Epithelial cell of prostate (primary cell): ENCODE measurements around the gene ZNF701.
"Not testable (repeated sequence)": the region's sequence is repeated elsewhere in the genome, so short reads cannot be mapped to it uniquely, and the experiment has no call there.

Source experiments
- DNase-seq: peaks from one replicate; pipeline ENCODE4 v3.0.0-alpha.2; 2011; ENCODE audit warnings: low read depth, low spot score
- H3K27ac ChIP-seq: fragments of 450-650 bp; 2 replicates; pipeline ENCODE4 v1.5.1; 2017; ENCODE audit warnings: mild to moderate bottlenecking

ZNF701 gene

DNA sequence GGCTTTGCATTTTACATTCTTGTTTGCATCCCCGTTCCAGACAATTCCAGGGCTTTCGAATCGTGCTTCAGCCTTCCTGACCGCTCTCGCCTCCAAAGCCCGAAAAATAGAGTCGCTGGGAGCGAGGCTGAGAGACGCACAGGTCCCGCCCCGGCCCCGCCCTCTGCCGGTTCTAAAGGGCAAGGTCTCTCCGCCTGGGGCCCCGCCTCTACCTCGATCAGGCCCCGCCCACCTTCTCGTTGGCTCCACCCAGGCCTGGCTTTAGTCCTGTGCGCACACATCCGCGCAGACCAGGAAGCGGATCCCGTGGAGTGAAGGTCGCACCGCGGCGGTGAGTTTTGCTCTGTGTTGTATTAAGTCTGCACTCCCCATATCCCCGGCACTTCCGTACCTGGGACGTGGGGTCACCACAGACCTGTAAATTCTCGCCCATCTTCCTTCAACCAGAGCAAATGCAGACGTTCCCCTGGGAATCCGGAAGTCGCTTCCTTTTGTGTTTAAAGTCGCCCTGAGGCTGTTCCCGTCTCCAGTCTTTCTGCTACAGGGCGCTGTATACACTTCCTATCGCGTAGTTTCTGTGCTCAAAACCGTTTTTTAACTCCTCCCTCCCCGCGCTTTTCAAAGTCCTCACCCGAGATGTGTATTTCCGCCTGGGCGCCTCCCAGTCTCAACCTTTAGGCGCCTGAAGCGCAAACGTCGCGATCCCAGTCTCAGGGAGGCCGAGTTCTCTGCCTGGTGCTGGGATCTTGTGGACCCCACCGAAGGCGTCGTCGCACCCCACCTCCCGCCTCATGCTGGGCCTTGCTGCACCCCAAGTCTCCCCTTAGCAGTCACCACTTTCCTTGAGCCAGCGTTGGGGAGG is at the start of gene ZNF701:
ZNF701 (plus strand) TSS at position 288 of the 862 bp plus-strand sequence. CDS start 3,861 bp downstream, outside the sequence.
- peak; percentile 44 for DNase-seq
- peak within 1 kb of the TSS; percentile 84 for H3K27ac ChIP-seq

DNA sequence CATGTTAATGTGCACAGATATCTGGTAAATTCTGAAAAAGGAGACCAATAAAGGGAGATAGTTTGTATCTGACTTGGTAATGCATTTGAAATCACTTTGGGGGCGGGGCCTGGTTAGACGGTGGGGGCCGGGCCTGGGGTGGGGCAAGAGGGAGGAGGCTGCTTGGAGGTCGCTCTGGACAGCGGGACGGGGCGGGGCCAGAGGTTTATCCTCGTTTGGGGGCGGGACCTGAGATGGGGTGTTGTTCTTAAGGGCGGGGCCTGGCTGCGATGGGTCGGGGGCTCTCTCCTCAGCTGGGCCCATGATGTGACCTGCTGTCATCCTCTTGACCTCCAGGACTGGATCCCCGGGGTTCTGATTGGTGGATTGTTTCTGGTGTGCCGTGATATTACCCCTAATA is 47.5 kb upstream of the ZNF701 start:
- no peak for DNase-seq
- no peak overlapping the region for H3K27ac ChIP-seq

DNA sequence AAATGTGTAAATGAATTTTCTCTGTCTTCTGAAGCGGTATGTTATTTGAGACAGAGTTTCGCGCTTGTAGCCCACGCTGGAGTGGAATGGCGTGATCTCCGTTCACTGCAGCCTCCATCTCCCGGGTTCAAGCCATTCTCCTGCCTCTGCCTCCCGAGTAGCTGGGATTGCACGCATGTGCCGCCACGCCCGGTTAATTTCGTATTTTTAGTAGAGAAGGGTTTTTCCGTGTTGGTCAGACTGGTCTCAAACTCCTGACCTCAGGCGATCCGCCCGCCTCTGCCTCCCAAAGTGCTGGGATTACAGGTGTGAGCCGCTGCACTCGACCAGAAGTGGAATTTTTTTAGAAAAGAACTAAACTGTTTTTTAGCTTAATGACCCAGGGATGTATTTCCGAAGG is 46.0 kb upstream of the ZNF701 start:
- DNase-seq = no peak
- no peak overlapping the region for H3K27ac ChIP-seq

DNA sequence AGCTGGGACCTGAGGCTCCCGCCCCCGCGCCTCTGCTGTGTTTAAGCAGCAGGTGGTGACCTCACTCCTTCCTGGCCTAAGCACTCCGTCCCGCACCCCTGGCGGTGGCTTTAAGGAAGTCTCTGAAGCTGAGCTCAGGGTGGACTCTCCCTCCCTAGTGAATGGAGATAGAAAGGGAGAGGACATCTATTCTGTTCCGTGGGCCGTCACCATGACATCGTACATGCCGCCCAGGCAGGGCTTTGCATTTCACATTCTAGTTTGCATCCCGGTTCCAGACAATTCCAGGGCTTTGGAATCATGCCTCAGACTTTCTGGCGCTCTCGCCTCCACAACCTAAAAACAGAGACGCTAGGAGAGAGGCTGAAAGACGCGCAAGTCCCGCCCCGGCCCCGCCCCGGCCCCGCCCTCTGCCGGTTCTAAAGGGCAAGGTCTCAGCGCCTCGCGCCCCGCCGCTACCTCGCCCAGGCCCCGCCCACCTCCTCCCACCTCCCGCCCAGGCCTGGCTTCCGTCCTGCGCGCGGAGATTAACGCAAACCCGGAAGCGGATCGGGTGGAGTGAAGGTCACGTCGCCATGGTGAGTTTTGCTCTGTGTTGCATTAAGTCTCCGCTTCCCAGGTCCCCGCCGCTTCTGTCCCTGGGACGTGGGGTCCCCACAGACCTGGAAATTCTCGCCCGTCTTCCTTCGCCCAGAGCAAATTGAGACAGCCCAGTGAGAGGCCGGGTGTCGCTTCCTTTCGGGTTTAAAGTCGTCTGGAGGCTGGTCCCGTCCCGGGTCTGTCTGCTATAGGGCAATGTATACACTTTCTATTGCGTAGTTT is 42.7 kb upstream of the ZNF701 start, which contains the start of gene ZNF808:
ZNF808 (plus strand) TSS at position 535 of the 822 bp plus-strand sequence. CDS start 15,617 bp downstream, outside the sequence.
- peak within 1 kb of the TSS; percentile 76 for H3K27ac ChIP-seq
- peak; percentile 69 for DNase-seq

DNA sequence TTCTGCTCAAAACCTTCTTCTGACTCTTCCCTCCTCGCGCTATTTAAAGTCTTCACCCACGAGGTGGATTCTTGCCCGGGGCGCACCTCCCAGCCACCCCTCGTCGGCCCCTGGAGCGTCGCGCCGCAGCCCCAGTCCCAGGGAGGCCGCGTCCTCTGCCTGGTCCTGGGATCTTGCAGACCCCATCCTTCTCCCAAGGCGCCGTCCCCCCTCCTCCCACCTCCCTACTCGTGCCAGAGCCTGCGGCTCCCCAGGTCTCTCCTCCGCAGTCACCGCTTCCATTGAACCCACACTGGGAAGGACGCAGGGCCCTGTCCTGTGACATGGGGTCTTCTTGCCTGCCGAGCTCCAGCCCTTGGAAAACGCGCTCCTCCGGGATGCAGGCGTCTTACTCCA is 42.1 kb upstream of the ZNF701 start:
- no peak for DNase-seq
- H3K27ac ChIP-seq = peak overlapping the region; percentile 76

DNA sequence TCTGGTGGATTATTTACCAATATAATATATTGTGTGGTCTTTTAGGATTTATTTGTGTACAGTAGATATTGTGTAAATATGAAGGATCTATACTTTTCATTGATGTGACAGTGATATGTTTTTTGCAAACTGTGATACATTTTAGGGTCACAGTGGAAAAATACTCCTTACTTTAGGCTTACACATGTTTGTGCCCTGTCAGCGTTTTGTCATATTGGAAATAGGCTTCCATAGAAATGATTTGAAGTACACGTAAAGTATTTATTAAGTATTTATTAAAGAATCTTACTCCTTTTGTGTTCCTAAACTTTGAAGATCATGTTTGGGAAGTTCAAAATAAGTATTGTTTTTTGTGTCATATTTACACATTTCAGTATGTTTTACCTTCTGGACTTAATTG is 37.6 kb upstream of the ZNF701 start:
- no peak for DNase-seq
- no peak overlapping the region for H3K27ac ChIP-seq

DNA sequence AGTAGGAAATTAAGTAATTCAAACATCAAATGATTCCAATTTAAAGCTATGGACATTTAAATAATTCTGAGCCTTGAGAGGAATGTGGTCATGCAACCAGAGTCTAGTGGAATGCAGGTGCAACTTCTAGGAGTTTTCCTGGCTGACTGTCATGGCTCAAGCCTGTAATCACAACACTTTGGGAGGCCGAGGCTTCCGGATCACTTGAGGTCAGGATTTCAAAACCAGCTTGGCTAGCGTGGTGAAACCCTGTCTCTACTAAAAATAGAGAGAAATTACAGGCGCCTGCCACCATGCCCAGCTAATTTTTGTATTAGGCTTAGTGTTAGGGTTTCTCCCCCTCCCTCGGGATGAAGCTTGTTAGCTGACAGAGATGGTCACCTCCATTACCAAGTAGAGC is 36.2 kb upstream of the ZNF701 start:
- DNase-seq = no peak
- no peak overlapping the region for H3K27ac ChIP-seq

DNA sequence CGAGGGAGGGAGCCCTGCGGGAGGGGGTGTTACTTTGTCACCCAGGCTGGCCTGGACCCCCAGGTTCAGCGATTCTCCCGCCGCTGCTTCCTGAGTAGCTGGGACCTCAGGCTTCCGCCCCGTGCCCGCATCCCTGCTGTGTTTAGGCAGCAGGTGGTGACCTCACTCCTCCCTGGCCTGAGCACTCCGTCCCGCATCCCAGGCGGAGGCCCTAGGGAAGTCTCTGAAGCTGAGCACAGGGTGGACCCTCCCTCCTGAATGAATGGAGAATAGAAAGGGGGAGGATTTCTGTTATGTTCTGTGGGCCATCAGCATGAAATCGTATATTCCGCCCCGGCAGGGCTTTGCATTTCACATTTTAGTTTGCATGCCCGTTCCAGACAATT is 34.7 kb upstream of the ZNF701 start:
- H3K27ac ChIP-seq = peak overlapping the region; percentile 59
- not testable (repeated sequence) for DNase-seq

DNA sequence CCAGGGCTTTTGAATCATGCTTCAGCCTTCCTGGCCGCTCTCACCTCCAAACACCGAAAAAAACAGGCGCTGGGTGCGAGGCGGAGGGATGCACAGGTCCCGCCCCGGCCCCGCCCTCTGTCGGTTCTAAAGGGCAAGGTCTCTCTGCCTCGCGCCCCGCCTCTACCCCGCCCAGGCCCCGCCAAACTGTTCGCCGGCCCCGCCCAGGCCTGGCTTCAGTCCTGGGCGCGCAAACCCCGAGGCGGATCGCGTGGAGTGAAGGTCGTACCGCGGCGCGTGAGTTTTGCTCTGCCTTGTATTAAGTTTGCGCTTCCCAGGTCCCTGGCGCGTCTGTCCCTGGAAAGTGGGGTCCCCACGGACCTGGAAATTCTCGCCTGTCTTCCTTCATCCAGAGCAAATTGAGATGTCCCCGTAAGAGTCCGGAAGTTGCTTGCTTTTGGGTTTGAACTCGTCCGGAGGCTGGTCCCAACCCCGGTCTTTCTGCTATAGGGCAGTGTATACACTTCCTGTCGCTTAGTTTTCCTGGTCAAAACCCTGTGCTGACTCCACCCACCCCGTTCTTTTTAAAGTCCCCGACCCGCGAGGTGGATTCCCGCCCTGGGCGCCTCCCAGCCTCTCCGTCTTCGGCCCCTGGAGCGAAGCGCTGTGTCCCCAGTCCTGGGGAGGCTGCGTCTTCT is 34.2 kb upstream of the ZNF701 start:
- DNase-seq = no peak
- peak overlapping the region; percentile 59 for H3K27ac ChIP-seq

DNA sequence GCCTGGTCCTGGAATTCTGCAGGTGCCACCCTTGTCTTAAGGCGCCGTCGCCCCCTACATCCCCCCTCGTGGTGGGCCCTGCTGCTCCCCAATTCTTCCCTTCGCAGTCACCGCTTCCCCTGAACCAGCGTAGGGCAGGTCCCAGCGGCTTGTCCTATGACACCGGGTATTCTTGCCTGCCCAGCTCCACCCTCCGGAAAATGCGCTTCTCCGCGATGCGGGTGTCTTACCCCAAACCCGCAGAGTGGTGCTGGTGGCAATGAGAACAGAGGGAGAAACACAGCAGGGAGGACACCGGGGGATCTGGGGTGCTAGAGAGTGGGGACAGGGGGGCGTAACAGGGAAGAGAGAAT is 33.7 kb upstream of the ZNF701 start:
- peak overlapping the region; percentile 59 for H3K27ac ChIP-seq
- no peak for DNase-seq

DNA sequence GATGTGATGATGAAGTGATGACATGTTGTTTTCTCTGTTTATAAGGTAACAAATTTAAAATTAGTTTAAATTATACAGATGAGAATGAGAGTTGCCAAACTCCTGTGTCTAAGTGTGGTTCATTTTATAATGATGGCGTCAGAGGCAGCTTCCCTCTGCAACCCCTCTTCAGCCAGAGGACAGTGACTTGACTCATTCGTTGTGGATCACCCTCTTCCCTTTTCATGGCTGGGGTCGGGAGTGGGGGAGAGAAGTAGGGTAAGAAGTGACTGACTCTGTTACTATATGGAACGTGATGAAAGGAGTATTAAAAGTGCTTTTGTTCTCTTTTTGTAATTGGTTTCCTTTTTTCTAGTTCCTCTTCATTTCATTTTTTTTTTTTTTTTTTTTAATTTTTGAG is 31.3 kb upstream of the ZNF701 start:
- DNase-seq, H3K27ac ChIP-seq: not testable (repeated sequence)

DNA sequence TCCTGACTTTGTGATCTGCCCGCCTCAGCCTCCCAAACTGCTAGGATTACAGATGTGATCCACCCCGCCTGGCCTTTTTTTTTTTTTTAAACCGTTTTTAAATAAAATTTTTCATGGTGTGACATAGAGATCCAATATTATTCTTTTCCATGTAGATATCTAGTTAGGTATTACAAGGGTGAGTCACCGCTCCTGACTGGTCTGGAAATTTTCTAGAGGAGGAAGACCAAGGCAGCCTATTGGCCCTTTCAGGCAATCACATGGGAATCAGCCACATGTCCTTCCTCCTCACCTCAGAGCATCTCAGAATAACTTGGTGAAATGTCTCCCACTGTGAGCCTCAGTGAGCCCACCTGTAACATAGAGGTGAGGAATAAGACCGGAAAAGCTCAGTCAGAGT is 28.9 kb upstream of the ZNF701 start:
- not testable (repeated sequence) for H3K27ac ChIP-seq, DNase-seq

DNA sequence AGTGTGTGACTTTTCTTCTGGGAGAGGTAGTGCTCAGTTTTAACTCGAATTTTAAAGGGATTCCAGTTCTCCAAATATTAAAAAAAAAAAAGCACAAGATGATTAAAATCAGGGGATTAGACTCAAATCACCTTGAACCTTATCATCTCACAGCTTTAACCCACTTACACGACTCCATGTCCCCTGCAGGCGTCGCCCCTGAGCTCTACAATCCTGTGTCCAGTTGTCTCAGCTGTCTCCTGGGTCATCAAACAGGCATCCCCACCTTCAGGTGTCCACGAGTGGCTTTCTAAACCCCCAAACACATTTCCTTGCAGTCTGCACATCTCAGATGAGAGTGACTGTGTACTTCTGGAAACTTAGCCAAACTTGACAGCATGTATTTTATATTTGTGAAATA is 28.5 kb upstream of the ZNF701 start:
- no peak overlapping the region for H3K27ac ChIP-seq
- DNase-seq = no peak

DNA sequence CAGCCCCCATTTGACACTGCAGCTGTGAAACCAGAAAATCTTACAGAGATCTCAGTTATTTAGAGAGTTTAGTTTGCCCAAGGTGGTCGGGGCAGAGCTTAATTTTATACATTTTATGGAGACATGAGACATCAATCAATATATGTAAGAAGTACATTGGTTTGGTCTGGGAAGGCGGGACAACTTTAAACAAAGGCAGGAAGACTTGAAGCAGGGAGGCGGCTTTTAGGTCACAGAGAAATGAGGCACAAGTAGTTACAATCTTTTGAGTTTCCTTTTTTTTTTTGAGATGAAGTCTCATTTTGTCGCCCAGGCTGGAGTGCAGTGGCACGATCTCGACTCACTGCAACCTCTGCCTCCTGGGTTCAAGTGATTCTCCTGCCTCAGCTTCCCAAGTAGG is 27.5 kb upstream of the ZNF701 start:
- DNase-seq, H3K27ac ChIP-seq: not testable (repeated sequence)

DNA sequence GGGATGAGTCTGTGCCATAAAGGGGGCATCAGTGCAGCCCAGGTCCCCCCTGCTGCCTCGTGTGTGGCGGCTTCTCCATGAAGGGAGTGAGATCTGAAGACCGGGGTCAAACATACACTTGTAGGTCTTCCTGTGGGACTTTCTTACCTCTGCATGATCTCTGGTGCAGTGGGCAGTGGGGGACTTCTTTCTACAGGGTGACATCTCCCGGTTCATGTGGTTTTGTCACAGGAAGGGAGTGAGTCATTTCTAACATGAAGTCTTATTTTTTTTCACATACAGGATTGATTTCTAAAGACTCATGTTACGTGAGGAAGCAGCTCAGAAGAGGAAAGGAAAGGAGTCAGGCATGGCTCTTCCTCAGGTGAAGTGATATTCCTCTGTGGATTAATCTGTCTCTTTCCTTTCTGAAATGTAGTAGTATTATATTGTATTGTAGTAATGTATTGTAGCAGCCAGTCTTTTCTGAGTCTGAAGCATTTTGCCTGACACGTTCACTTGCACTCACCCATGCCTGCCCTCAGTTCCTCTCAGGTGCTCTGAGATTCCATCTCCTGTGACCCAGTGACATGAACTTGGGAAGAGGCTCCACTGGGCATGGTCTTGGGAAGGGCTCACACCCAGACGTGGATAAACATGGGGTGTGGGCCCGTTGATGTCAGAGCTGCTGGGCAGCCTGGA is 27.0 kb upstream of the ZNF701 start:
- DNase-seq = no peak

DNA sequence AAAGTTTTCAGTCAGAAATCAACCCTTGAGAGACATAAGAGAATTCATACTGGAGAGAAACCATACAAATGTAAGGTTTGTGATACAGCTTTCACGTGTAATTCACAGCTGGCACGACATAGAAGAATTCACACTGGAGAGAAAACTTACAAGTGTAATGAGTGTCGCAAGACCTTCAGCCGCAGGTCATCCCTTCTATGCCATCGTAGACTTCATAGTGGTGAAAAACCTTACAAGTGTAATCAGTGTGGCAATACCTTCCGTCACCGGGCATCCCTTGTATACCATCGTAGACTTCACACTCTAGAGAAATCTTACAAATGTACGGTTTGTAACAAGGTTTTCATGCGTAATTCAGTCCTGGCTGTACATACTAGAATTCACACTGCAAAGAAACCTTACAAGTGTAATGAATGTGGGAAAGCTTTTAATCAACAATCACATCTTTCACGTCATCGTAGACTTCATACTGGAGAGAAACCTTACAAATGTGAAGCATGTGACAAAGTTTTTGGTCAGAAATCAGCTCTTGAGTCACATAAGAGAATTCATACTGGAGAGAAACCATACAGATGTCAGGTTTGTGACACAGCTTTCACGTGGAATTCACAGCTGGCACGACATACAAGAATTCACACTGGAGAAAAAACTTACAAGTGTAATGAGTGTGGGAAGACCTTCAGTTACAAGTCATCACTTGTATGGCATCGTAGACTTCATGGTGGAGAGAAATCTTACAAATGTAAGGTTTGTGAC is 15.7 kb upstream of the ZNF701 start:
- DNase-seq = no peak
- H3K27ac ChIP-seq = no peak overlapping the region

More for the DNA sequence above, 27.0 kb upstream of the ZNF701 start:
- H3K27ac ChIP-seq = no peak overlapping the region

DNA sequence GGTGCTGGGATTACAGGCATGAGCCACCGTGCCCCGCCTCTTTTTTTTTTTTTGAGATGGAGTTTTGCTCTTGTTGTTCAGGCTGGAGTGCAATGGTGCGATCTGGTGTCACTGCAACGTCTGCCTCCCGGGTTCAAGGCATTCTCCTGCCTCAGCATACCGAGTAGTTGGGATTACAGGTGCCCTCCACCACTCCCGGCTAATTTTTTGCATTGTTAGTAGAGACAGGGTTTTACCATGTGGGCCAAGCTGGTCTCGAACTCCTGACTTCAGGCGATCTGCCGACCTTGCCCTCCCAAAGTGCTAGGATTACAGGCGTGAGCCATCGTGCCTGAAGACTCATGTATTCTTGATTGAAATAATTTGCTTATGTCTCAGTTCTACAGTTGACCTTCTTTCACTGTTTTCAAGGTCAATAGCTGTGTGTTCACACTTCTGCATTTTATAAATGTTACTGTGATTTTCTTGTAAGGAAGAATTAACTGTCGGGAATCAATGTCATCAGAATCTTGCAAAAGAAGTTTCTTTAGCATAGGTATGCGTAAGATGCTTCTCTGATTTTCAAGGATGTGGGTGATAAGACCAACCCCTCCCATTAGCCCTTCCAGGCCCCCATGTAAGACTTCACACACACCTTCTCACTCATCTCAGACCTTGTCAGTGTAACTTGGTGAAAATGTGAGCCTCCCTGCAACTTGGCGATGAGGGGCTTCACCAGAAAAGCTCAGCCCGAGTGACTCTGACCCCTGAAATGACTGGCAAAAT is 12.7 kb upstream of the ZNF701 start:
- H3K27ac ChIP-seq = no peak overlapping the region
- no peak for DNase-seq

DNA sequence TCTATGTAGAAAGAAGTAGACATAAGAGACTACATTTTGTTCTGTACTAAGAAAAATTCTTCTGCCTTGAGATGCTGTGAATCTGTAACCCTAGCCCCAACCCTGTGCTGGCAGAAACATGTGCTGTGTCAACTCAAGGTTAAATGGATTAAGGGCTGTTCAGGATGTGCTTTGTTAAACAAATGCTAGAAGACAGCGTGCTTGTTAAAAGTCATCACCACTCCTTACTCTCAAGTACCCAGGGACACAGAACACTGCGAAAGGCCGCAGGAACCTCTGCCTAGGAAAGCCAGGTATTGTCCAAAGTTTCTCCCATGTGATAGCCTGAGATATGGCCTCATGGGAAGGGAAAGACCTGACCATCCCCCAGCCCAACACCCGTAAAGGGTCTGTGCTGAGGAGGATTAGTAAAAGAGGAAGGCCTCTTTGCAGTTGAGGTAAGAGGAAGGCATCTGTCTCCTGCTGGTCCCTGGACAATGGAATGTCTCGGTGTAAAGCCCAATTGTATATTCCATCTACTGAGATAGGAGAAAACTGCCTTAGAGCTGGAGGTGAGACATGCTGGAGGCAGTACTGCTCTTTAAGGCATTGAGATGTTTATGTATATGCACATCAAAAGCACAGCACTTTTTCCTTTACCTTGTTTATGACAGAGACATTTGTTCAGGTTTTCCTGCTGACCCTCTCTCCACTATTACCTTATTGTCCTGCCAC is 11.2 kb upstream of the ZNF701 start:
- not testable (repeated sequence) for H3K27ac ChIP-seq, DNase-seq
